Muscle of leg (tissue), 11 donors: ENCODE data around the gene ALOX5AP. TPM values are rescaled to one million over a fixed set of nuclear protein-coding genes. Genes with fewer than 3 reads are reported as not detected.
A peak's percentile ranks its signal among the peaks of the same experiment; 100 is the strongest.

Source experiments
- DNase-seq: peaks from one replicate; pipeline ENCODE4 v3.0.0; 2013
- H3K27ac ChIP-seq: one replicate; pipeline ENCODE4 v1.5.1; 2013; ENCODE audit warnings: mild to moderate bottlenecking, low read length, control low read depth
- H3K27me3 ChIP-seq: one replicate; pipeline ENCODE4 v1.6.1; 2013; ENCODE audit warnings: low read length; ENCODE audit not compliant: control insufficient read depth, insufficient read depth
- H3K36me3 ChIP-seq: one replicate; pipeline ENCODE4 v1.6.1; 2013; ENCODE audit warnings: low read length; ENCODE audit not compliant: control insufficient read depth, insufficient read depth
- H3K4me1 ChIP-seq: one replicate; pipeline ENCODE4 v1.6.1; 2013; ENCODE audit warnings: low read length; ENCODE audit not compliant: control insufficient read depth, insufficient read depth
- H3K4me3 ChIP-seq: one replicate; pipeline ENCODE4 v1.5.1; 2013; ENCODE audit warnings: low read length, control low read depth
- H3K9me3 ChIP-seq: replicated peaks from 2 replicates; pipeline ENCODE4 v1.6.1; 2013; ENCODE audit warnings: low read depth, low read length; ENCODE audit not compliant: control insufficient read depth
- WGBS: methylation state at CpG from one replicate; pipeline ENCODE4 v1.1.5; 2013; ENCODE audit warnings: missing lambda C conversion rate; ENCODE audit not compliant: insufficient coverage; 5-methylcytosine and 5-hydroxymethylcytosine counted together
- polyA plus RNA-seq, 8 donors: library from polyadenylated mRNA; unstranded; fragments of 120-200 nt; gene quantifications; one replicate each; pipeline versions ENCODE4 v1.2.1 to v1.2.3, GENCODE V29; 2013; ENCODE audit warnings: inconsistent platforms in 1 of 8, low replicate concordance in 1 of 8; ENCODE audit not compliant: insufficient read length in 8 of 8, insufficient read depth in 1 of 8
- total RNA-seq: library from RNA; stranded (reverse); fragments of 120-200 nt; gene quantifications from one replicate; pipeline ENCODE4 v1.2.4, GENCODE V29; 2013

Gene ALOX5AP
- total and polyA plus RNA-seq, 9 donors: 3.6 to 7.2 (median 5.6) TPM

GRCh38 chr13:30779608-30780007, 44.3 kb downstream of the ALOX5AP start:
- 81% methylated on average over 3 of the region's 3 CpGs for WGBS
- H3K36me3 ChIP-seq: no peaks in the 10 kb centered on the region
- no peak overlapping the region for H3K27ac ChIP-seq
- no peaks in the 10 kb centered on the region for H3K4me1 ChIP-seq
- no peak overlapping the region for H3K4me3 ChIP-seq
- no peak for DNase-seq
- no peaks in the 10 kb centered on the region for H3K9me3 ChIP-seq
- H3K27me3 ChIP-seq: no peaks in the 10 kb centered on the region

- H3K4me3 ChIP-seq: no peak overlapping the region
- 86% methylated on average over 1 of the region's 2 CpGs for WGBS
- H3K36me3 ChIP-seq: no peaks in the 10 kb centered on the region
- no peak overlapping the region for H3K27ac ChIP-seq
- no peak for DNase-seq
- no peaks in the 10 kb centered on the region for H3K27me3 ChIP-seq
- no peaks in the 10 kb centered on the region for H3K4me1 ChIP-seq
- no peaks in the 10 kb centered on the region for H3K9me3 ChIP-seq
Observed at GRCh38 chr13:30780338-30780981, 45.1 kb downstream of the ALOX5AP start.

- H3K4me3 ChIP-seq: no peak overlapping the region
- H3K27ac ChIP-seq: no peak overlapping the region
- WGBS: no CpG with 5 or more reads among the region's 8 CpGs
- DNase-seq: no peak
- peaks cover 2% of the 10 kb centered on the region for H3K4me1 ChIP-seq
- no peaks in the 10 kb centered on the region for H3K9me3 ChIP-seq
- H3K27me3 ChIP-seq: no peaks in the 10 kb centered on the region
- no peaks in the 10 kb centered on the region for H3K36me3 ChIP-seq
Observed at GRCh38 chr13:30785191-30785850, 50.0 kb downstream of the ALOX5AP start.

GRCh38 chr13:30786648-30787047, 51.3 kb downstream of the ALOX5AP start:
- 100% methylated on average over 1 of the region's 2 CpGs for WGBS
- H3K27ac ChIP-seq: no peak overlapping the region
- H3K9me3 ChIP-seq: no peaks in the 10 kb centered on the region
- no peaks in the 10 kb centered on the region for H3K27me3 ChIP-seq
- DNase-seq: no peak
- peaks cover 9% of the 10 kb centered on the region for H3K4me1 ChIP-seq
- no peak overlapping the region for H3K4me3 ChIP-seq
- H3K36me3 ChIP-seq: no peaks in the 10 kb centered on the region

- no peak for DNase-seq
- 76% methylated on average over 10 of the region's 14 CpGs for WGBS
Observed at GRCh38 chr13:30787738-30788525, 52.6 kb downstream of the ALOX5AP start.

GRCh38 chr13:30789166-30789862, 54.0 kb downstream of the ALOX5AP start:
- no peaks in the 10 kb centered on the region for H3K9me3 ChIP-seq
- no peaks in the 10 kb centered on the region for H3K36me3 ChIP-seq
- H3K4me3 ChIP-seq: no peak overlapping the region
- 89% methylated on average over 1 of the region's 3 CpGs for WGBS
- H3K4me1 ChIP-seq: peaks cover 22% of the 10 kb centered on the region
- H3K27me3 ChIP-seq: peaks cover 2% of the 10 kb centered on the region
- H3K27ac ChIP-seq: no peak overlapping the region
- DNase-seq: no peak

More at GRCh38 chr13:30787738-30788525, 52.6 kb downstream of the ALOX5AP start:
- Histone ChIP-seq H3K27me3 (no peaks in the 10 kb centered on the region), H3K4me1 (peaks cover 22% of the 10 kb centered on the region), H3K9me3 (no peaks in the 10 kb centered on the region), H3K36me3 (no peaks in the 10 kb centered on the region), H3K27ac (no peak overlapping the region), H3K4me3 (no peak overlapping the region)

- Histone ChIP-seq H3K27ac (no peak overlapping the region), H3K36me3 (no peaks in the 10 kb centered on the region), H3K9me3 (no peaks in the 10 kb centered on the region), H3K4me3 (no peak overlapping the region), H3K4me1 (peaks cover 22% of the 10 kb centered on the region), H3K27me3 (peaks cover 2% of the 10 kb centered on the region)
- 100% methylated on average over 1 of the region's 2 CpGs for WGBS
- no peak for DNase-seq
Observed at GRCh38 chr13:30790592-30790991, 55.2 kb downstream of the ALOX5AP start.

GRCh38 chr13:30791354-30792001, 56.1 kb downstream of the ALOX5AP start:
- H3K27me3 ChIP-seq: peaks cover 2% of the 10 kb centered on the region
- DNase-seq: peak; percentile 93
- no peak overlapping the region for H3K4me3 ChIP-seq
- no peaks in the 10 kb centered on the region for H3K9me3 ChIP-seq
- H3K4me1 ChIP-seq: peaks cover 28% of the 10 kb centered on the region
- 30% methylated on average over 7 of the region's 11 CpGs for whole genome bisulfite sequencing
- H3K36me3 ChIP-seq: no peaks in the 10 kb centered on the region
- peak overlapping the region; percentile 54 for H3K27ac ChIP-seq

- Histone ChIP-seq H3K27ac (peak overlapping the region; percentile 54), H3K9me3 (no peaks in the 10 kb centered on the region), H3K27me3 (peaks cover 2% of the 10 kb centered on the region), H3K4me3 (no peak overlapping the region), H3K36me3 (no peaks in the 10 kb centered on the region), H3K4me1 (peaks cover 35% of the 10 kb centered on the region)
- WGBS: 16% methylated on average over 7 of the region's 12 CpGs
- DNase-seq: peak; percentile 89
Observed at GRCh38 chr13:30792285-30793000, 57.1 kb downstream of the ALOX5AP start.
